ENCODE results near the gene WFS1.

WFS1 gene

GRCh38 chr4:6301051-6301731 is 31.5 kb downstream of the WFS1 start:
- DNase-seq: no peak

DNA sequence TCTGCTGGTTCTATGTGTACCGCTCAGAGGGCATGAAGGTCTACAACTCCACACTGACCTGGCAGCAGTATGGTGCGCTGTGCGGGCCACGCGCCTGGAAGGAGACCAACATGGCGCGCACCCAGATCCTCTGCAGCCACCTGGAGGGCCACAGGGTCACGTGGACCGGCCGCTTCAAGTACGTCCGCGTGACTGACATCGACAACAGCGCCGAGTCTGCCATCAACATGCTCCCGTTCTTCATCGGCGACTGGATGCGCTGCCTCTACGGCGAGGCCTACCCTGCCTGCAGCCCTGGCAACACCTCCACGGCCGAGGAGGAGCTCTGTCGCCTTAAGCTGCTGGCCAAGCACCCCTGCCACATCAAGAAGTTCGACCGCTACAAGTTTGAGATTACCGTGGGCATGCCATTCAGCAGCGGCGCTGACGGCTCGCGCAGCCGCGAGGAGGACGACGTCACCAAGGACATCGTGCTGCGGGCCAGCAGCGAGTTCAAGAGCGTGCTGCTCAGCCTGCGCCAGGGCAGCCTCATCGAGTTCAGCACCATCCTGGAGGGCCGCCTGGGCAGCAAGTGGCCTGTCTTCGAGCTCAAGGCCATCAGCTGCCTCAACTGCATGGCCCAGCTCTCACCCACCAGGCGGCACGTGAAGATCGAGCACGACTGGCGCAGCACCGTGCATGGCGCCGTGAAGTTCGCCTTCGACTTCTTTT is 32.2 kb downstream of the WFS1 start:
- no peak for DNase-seq

GRCh38 chr4:6302869-6303268 is 33.2 kb downstream of the WFS1 start:
- no peak for DNase-seq

DNA sequence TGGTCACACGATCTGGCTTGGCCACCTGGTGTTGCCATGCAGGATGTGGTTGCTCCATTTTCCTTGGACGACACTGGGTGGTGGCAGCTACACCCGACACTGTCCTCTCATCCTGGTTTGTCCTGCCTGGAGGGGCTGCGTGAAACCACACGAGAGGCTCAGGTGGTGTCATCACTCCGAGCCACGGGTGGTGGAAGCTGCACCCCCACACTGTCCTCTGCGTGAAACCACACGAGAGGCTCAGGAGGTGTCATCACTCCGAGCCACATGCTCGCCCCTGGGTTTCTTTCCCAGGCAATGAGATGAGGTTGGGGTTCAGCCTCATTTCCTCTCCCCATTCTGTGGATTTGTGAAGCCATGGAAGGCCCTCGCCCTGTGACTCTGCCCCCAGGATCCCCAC is 34.3 kb downstream of the WFS1 start:
- no peak for DNase-seq

DNA sequence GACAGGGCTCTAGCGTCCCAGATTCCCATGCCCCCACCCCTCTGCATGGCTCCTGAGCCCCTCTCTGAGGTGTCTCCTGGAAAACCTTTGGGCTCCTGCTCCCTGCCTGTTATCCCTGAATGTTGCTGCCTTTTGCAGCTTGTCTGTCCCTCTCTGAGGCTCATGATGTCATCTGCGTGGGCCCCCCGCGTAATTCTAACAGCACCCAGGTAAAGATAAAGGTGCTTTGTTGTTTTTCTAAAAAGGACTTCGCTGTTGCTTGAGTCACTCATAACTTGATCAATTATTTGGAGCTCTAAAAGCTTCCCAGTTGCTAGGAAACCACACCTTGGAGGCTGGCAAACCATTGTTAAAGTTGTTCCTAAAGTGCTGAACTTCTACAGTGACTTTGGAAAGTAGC is 36.6 kb downstream of the WFS1 start:
- DNase-seq: no peak

DNA sequence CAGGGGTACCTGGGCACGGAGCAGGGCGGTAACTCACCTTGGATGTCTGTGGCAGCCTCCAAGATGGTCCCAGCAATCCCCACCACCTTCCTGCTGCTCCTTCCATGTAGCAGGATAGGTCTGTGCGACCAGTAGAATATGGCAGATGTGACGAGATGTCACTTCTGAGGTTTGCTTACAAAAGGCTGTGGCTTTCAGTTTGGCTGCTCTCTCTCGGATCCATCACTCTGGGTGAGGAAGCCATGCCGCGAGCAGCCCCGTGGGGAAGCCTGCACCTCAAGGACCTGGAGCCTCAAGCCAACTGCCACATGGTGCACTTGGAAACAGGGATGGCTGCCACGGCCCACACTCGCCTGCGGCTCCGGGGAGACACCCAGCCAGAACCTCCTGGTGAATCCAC is 37.6 kb downstream of the WFS1 start:
- DNase-seq: no peak

- no peak for DNase-seq
These were observed 38.2 kb downstream of the WFS1 start for GRCh38 chr4:6307891-6308290.

GRCh38 chr4:6308899-6309643 is 39.4 kb downstream of the WFS1 start:
- DNase-seq: peak; percentile 5

- DNase-seq: no peak
These were observed 40.1 kb downstream of the WFS1 start for GRCh38 chr4:6309777-6310176.

DNA sequence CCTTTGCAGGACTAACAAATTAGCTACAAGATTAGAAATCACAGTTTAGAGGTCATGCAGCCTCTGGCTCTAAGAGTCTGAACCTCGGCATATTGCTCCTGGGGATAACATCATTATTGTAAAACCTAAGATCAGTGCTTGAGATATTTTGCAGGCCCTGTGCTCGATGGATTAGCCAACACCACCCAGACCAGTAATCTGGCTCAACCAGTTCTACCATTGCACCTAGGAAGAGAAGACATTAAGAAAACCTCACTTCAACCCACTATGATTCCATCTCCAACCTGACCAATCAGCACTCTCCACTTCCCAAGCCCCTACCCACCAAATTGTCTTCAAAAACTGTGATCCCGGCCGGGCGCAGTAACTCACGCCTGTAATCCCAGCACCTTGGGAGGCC is 43.6 kb downstream of the WFS1 start:
- DNase-seq: no peak

DNA sequence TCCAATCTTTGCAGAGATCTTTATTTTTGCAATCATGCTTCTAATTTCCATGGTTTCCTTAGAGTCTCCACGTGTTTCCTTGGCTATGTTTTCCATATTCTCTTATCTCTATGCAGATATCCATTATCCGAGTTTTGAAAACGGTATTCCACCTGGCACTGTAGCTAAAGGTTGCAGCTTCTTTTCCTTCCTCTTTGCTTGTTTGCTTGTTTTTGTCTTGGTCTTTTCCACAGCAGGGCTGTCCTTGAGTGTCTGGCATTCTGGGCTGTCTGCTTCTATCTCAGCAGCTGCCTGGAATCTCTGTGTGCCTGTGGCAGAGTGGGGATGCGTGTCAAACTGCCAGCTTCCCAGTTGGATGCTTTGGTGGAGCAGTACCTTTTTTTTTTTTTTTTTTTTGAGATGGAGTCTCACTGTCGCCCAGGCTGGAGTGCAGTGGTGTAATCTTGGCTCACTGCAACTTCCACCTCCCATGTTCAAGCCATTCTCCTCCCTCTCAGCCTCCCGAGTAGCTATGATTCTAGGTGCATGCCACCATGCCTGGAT is 46.9 kb downstream of the WFS1 start:
- no peak for DNase-seq

DNA sequence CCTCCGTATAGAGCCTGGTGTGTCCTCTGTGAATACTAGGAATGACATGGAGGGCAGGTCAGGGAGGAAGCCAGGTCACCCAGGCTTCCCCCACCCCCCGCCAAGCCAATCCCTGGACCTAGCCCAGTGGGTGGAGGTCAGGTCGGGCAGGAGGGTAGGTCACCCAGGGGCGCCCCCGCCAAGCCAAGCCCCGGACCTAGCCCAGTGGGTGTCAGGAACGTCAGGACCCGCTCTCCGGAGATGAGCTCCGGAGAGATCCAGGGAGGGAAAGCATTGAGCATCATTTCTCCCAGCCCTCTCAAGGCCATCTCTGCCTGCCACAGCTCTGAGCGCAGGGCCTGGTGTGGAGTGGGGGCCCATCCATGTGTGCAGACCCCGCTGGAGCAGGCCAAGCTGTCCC is 48.6 kb downstream of the WFS1 start:
- no peak for DNase-seq

DNA sequence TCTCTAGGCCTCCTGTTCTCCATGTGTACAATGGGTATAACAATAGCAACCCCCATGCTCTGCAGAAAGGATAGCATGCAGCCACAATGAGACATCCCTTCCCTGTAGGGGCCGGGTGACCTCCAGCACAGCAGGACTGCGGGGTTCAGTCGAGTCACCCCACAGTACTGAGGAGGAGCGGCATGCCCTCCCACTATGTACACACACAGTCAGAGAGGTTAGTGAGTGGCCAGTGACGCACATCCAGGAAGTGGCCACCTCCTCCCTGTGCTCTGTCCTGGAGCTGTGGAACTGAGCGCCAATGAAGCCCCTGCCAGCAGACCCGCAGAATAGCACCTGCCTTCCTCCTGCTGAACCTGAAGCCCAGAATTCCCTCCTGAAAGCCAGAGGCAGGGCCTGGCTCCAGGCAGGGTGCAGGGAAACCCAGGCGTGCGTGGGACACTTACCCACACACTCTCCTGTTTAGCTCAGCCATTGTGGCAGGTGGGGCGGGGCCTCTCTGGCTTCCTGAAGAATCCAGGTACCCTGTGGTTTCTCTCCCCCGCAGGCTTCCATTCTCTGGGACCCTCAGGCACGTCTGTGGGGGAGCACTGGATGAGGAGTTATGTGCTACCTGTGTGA is 50.0 kb downstream of the WFS1 start:
- no peak for DNase-seq

DNA sequence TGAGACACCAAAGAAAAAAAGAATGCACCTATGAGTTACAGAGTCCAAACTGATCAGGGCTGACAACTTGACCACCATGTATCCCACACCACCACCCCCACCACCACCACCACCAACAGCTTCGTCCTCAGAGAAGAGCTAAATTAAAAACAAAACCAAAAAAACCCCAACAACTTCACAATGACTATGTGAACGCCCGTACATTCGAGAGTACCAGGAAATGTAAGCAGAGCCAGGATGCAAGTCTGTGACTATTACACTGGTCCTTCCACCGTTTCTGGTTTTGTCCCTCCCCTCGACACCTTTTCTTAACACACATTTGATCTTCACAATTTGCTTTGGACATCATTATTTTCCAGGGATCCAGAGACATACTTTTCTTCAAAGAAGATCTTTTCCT is 51.0 kb downstream of the WFS1 start:
- no peak for DNase-seq

DNA sequence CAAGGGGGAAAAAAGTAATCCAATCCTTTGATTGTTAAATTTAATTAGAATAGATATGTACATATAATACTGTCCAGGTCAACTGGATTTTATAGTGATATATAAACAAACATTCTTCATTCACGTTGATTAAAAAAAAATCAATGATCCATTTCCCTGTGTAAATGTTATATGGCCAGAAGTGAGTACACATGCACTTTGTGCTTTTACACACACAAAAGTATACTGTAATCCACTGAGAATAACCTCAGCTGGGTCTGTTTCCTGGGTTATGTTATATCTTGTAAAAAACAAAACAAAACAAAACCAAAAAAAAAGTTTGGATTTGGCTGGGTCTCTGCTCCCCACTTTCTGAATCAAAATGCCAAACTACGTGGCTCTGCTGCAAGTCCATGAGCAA is 51.7 kb downstream of the WFS1 start:
- no peak for DNase-seq

- DNase-seq: no peak
These were observed 52.6 kb downstream of the WFS1 start for GRCh38 chr4:6322067-6322760.

DNA sequence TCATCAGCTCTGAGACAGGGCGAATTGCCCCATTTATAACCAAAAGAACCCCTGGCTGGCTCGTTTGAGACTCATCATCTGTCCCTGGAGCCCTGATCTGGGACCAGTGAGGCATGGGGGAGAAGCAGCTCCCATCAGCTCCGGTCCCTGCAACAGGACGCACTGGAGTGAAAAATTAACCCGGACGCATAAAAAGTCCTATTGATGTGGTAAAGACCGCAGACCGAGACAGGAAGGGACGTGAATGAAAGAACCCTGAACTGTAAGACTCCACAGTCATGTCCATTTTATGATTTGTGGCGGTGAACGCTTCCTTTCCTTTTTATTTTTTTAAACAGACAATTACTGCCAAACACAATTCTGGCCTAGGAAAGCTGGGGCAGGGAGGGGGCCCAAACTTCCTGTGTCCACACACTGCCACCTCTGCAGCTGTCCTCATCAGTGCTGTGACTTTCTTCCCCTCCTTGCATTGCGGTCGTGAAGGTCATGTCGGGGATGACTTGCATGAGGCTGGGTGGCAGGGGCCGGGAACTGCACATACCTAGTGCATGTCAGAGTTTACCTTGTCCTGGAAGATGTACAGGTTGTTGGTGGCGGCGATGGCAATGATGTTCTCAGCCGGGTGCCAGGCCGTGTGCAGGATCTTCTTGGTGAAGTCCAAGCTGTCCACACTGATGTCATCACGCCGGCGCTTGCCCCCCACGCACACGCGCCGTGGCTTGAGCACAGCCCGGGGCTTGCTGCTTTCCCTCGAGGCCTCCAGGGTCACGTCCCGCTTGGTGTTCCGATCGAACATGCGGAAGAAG is 53.3 kb downstream of the WFS1 start:
- no peak for DNase-seq

- no peak for DNase-seq
These were observed 54.9 kb downstream of the WFS1 start for GRCh38 chr4:6324461-6324998.

DNA sequence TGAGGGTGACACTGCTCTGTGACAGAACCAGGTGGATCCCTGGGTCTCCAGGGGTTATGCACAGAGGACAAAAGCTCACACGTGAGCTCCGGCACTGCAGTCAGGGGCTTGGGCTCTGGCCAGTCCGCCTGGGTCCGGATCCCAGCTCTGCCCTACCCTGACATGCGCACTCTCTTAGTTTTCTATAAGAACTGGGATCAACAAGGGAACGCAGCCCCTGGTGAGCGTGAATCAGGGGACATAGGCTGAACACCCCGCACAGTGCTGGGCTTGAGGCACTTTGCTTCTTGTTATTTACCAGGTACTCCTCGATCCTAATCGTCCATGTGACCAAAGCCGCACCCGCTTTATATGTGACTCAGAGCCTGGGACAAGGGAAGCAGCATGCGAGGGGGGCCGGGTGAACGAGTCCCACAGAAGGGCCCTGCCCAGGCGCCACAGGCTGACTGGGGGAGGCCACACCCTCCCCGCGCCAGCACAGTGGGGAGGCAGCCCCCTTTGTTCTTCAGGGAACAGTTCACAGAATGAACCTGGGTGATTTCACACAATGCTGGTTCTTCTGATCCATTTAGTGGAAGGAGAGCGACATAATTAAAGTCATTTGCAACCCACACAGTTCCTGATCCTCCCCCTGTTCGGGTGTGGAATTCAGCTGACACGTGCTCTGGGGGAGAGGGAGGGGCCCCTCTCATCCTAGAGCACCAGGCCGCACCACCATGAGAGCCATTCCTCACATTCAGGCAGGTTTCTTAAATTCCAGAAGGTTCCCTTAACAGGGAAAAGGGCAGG is 55.5 kb downstream of the WFS1 start:
- no peak for DNase-seq

DNA sequence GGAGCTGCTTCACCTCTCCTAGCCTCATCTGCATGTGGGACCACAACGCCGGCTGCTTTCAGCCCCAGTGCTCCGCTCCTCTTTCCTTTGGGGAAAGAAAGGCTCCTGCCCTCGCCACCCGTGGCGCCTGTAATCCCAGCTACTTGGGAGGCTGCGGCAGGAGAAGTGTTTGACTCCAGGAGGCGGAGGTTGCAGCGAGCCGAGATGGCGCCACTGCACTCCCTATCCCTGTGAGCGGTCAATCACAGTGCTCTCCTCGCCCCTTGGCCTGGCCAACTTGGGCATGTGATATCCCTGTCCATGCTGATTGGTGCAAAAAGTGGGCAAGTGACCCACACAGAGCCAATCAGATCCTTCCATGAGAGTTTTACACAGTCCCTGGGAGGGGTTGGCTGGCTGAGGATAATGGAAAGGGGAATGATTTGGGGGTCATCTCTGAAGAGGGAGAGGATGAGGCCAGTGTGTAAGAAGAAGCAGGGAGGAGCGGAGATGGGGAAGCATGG is 56.2 kb downstream of the WFS1 start:
- DNase-seq: no peak

Measured in NCI-H774 (cell line).